GM21381 (cell line): ENCODE data around the gene CDC42BPA.
"Not testable (repeated sequence)": the region's sequence is repeated elsewhere in the genome, so short reads cannot be mapped to it uniquely, and the experiment has no call there.

Experiments
- ATAC-seq: cut with Tn5 transposase; IDR thresholded peaks from one replicate; pipeline ENCODE4 v1.9.1; 2021; ENCODE audit warnings: mild to moderate bottlenecking, moderate library complexity; ENCODE audit not compliant: unreplicated experiment

Gene CDC42BPA

DNA sequence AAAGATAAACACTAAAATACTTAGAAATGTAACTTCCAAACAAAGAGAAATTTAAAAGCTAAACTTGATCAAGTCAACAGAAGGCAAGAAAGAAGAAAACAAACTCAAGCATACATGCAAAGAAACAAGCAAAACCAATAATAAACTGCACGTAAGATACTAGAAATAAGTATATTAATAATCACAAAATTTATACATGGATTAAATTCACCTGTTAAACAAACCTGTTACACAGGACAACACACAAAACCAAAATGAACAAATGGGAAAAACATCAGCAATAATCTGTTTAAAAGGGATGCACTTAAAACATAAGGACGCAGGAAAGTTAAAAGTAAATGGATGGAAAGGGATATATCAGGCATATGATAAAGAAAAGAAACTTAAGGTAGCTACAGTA, 165.8 kb downstream of the CDC42BPA start:
- no peak for ATAC-seq

- ATAC-seq: no peak
Observed at GRCh38 chr1:227140376-227140775, 177.9 kb downstream of the CDC42BPA start.

DNA sequence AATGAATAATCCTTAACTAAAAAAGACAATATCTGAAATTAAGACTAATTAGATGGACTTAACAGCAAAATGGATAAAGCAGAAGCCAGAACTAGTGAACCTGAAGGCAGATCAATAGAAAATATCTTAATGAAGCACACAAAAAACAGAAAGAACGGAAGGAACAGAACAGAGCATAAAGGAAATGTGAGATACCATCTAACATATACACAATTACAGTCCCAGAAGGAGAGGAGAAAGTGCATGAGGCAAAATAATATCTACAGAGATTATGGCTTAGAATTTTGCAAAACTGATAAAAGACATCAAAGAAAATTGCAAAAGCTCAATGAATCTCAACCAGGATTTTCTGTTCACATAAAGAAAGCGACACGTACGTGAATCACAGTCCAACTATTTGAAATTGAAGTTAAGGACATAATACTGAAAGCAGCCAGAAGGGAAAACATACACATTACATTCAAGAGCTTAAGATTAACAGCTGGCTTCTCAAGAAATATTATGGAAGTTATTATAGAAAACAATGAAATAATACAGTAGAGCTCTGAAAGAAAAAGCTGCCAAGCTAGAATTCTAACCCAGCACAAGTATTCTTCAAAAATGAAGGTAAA, 182.0 kb downstream of the CDC42BPA start:
- no peak for ATAC-seq

- ATAC-seq: no peak
Observed at GRCh38 chr1:227134686-227135314, 183.5 kb downstream of the CDC42BPA start.

- ATAC-seq: not testable (repeated sequence)
Observed at GRCh38 chr1:227132695-227133094, 185.6 kb downstream of the CDC42BPA start.

DNA sequence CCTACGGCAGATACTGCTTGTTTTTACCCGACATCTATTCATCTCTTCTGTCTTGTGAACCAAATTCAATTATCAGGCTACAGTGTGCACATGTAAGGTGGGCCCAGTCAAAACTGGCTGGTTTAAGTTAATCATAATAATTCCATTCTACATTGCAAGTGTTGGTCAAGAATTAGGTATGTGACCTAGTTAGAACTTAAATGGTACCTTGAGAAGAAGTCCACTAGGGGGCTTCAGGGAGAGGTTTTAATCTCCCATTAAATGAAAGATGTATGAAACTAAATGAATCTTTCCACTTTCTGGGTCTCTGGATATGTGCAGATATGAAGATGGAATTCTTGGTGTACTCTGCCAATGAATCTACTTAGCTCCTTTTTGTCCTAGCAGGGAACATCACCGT, 187.1 kb downstream of the CDC42BPA start:
- ATAC-seq: no peak

- peak; percentile 46 for ATAC-seq
Observed at GRCh38 chr1:227127891-227128290, 190.4 kb downstream of the CDC42BPA start.

DNA sequence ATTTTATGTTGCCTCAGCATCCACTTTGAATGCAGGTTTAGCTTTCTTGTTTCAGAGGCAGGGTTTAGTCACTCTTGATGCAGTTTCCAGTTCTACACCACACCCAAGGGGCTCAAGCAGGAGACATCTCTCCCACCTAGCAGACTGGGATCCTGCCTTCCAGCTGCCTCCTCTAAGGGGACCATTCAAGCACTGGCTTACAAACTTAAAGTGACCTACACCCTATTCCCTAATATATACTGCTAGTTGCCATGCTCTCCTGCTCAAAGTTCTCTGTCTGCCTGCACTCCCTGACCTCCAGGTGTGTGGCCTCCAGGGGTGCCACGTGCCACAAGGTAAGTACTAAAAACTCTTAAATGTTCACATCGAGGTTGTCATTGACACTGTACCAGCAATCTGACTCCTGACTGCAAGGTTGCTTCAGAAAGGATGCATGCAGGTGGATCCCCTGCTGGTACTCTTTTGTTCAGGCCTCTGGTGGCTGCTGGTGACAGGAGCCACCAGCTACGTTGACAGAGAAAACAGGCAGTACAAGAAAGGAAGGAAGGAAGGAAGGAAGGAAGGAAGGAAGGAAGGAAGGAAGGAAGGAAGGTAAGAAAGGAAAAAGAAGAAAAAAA, 192.3 kb downstream of the CDC42BPA start:
- no peak for ATAC-seq

DNA sequence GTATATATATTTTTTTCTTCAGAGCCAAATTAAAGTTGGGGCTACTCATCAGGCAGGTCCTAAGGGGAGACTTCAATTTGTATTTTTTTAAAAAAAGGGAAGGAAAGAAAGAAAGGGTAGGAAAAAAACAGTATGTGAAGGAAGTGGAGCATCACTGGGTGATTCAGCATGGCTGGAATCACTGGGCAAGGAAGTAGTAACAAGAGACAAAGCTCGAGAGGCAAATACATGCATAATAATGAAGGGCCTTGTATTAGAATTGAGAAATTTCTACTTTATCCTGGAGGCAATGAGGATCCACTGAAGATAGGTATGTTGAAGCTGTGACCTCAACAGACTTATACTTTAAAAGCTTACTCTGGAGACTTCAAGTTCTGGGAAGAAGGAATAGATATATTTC, 193.8 kb downstream of the CDC42BPA start:
- ATAC-seq: no peak

GRCh38 chr1:227120826-227121225, 197.5 kb downstream of the CDC42BPA start:
- no peak for ATAC-seq

- no peak for ATAC-seq
Observed at GRCh38 chr1:227112538-227112937, 205.8 kb downstream of the CDC42BPA start.

DNA sequence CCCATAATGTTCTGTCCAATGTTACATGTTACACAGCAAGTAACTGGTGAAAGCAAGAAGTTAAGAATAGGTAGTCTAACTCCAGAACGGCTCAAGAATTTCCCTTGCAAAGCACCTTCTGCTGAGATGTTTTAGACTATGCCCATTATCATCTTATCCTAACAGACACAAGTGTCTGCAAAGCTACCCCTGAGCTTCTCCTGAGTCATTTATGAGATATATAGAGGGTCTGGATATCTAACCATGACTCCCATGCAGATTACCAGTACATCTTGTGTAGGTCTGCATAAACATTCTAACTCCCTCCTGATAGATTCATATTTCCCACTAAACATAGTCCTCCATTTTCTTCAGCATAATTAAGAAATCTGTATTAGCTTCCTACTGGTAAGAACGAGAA, 206.5 kb downstream of the CDC42BPA start:
- ATAC-seq: no peak

DNA sequence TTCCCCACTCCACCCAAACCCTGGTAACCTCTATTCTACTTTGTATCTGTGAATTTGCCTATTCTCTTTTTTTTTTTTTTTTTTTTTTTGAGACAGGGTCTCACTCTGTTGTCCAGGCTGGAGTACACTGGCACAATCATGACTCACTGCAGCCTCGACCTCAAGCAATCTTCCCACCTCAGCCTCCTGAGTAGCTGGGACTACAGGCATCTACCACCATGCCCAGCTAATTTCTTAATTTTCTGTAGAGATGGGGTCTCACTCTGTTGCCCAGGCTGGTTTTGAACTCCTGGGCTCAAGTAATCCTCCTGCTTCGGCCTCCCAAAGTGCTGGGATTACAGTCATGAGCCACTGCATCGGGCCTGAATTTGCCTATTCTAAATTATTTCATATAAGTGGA, 213.0 kb downstream of the CDC42BPA start:
- ATAC-seq: not testable (repeated sequence)

GRCh38 chr1:227102056-227102455, 216.2 kb downstream of the CDC42BPA start:
- ATAC-seq: no peak

- no peak for ATAC-seq
Observed at GRCh38 chr1:227094249-227094966, 223.9 kb downstream of the CDC42BPA start.

DNA sequence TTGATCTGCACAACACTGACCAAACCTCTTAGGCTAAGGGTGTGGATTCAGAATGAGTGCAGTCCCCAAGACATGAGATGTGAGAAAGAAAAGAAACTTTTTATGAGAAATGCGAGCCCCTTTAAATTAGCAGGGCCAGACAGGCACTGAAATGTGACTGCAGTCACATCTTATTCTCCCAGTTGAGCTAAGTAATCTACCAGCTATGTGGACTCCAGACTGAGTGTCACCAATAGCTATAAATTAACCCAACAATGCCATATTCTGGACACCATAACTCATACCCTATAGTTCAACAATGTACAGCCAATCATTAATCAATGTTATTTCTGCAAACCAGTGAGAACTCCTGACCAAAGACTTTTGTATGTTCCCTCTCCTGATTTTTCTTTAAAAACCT, 225.0 kb downstream of the CDC42BPA start:
- ATAC-seq: no peak

GRCh38 chr1:227092069-227092468, 226.2 kb downstream of the CDC42BPA start:
- ATAC-seq: no peak

GRCh38 chr1:227086636-227087035, 231.7 kb downstream of the CDC42BPA start:
- ATAC-seq: no peak

- no peak for ATAC-seq
Observed at GRCh38 chr1:227082999-227083746, 235.1 kb downstream of the CDC42BPA start.

DNA sequence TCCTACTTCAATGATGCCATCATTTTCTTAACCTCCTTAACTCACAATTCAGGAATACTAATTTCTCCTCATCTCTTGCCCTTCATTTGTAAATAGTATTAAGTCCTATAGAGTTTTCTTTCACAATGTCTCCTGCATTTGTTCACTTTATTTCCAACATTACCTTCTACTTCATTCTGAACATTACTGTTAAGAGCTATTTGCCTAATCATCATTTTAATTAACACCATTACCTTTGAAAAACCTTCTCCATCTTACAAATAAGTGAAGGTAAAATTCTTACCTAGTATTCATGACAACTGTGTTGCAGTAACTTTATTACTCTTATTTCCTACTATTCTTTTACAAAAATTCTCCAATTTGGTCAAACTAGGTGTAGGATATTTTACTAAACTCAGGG, 240.5 kb downstream of the CDC42BPA start:
- ATAC-seq: no peak

GRCh38 chr1:227073786-227074185, 244.5 kb downstream of the CDC42BPA start:
- no peak for ATAC-seq
